ENCODE results near the gene ITGA11. TPM values are rescaled to one million over a fixed set of nuclear protein-coding genes. Genes with fewer than 3 reads are reported as not detected.
A peak's percentile ranks its signal among the peaks of the same experiment; 100 is the strongest.

ITGA11 gene
- total RNA-seq, 1 donor from 2014 or later = not detected

DNA sequence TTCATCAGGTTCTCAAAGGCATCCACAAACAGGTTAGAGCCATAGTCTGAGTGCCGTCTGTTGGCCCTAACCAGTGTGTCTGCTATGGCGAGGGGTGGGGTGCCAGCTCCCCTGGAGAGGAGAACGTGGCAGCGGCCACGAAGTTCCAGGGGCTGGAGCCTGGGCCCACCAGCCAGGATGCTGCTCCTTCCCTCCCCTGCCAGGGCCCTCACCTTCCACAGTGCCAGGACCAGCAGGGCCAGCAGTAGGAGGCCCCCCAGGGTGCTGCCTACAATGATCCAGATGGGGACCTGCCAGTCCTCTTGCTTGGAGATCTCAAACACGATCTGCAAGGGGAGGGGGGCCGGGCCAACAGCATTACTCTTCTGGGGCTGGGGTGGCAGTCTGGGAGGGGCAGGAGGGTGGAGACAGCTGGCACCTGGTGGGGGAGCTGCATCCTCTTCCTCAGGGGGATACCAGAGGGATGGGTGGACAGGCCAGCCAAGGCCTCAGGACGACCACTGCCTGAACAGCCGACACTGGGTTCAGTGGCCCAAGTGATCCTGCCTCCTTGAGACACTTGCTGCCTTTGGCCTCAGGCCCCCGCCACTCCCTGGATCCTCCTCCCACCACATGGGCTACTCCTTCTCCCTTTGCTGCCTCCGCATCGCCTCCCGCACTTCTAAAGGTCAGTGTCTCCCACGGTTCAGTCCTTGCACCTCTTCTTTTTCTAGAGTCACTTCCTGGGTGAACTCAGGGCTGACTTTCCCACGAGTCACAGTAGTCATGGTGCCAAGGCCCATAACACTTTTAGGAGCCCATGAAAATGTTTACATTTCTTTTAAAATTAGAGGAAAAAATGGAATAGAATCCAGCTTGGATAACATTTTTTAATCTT lies 128.2 kb downstream of the ITGA11 start:
- Mint-ChIP-seq H3K27ac (no peak overlapping the region), H3K27me3 (no peaks in the 10 kb centered on the region), H3K4me3 (ENCODE audit: low read depth) (no peak overlapping the region), H3K36me3 (ENCODE audit: insufficient read depth) (no peaks in the 10 kb centered on the region), H3K4me1 (ENCODE audit: low read depth) (peaks cover 3% of the 10 kb centered on the region), H3K9me3 (ENCODE audit: low read depth) (no peaks in the 10 kb centered on the region)
- DNase-seq (ENCODE audit: low spot score, unreplicated experiment) = no peak
- TF ChIP-seq, protein P1, sequence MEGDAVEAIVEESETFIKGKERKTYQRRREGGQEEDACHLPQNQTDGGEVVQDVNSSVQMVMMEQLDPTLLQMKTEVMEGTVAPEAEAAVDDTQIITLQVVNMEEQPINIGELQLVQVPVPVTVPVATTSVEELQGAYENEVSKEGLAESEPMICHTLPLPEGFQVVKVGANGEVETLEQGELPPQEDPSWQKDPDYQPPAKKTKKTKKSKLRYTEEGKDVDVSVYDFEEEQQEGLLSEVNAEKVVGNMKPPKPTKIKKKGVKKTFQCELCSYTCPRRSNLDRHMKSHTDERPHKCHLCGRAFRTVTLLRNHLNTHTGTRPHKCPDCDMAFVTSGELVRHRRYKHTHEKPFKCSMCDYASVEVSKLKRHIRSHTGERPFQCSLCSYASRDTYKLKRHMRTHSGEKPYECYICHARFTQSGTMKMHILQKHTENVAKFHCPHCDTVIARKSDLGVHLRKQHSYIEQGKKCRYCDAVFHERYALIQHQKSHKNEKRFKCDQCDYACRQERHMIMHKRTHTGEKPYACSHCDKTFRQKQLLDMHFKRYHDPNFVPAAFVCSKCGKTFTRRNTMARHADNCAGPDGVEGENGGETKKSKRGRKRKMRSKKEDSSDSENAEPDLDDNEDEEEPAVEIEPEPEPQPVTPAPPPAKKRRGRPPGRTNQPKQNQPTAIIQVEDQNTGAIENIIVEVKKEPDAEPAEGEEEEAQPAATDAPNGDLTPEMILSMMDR (IDR thresholded peaks at IDR 0.05; ENCODE audit: unreplicated experiment) = no peak

DNA sequence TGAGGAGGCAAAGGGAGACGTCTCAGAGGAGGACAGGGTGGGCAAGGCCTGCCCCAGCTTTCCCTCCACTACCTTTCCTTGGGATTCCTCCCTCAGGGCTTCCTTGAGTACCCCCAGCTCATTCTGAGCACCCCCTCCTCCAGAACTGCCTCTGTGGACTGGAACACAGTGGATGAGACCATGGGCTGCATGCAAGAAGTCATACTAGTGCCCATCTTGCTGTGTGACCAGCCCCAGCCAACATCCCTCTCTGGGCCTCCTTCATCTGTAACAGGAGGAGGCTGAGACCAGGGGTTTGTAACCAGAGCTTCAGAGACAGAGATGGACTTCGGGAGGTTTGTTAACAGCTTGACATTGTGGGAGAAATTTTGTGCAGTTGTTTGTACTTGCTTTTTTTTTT lies 128.8 kb downstream of the ITGA11 start:
- no peak for DNase-seq (ENCODE audit: low spot score, unreplicated experiment)
- Mint-ChIP-seq H3K4me1 (ENCODE audit: low read depth) (peaks cover 3% of the 10 kb centered on the region), H3K27ac (no peak overlapping the region), H3K4me3 (ENCODE audit: low read depth) (no peak overlapping the region), H3K36me3 (ENCODE audit: insufficient read depth) (no peaks in the 10 kb centered on the region), H3K9me3 (ENCODE audit: low read depth) (no peaks in the 10 kb centered on the region), H3K27me3 (no peaks in the 10 kb centered on the region)
- TF ChIP-seq, protein P1 (IDR thresholded peaks at IDR 0.05; ENCODE audit: unreplicated experiment) = no peak

DNA sequence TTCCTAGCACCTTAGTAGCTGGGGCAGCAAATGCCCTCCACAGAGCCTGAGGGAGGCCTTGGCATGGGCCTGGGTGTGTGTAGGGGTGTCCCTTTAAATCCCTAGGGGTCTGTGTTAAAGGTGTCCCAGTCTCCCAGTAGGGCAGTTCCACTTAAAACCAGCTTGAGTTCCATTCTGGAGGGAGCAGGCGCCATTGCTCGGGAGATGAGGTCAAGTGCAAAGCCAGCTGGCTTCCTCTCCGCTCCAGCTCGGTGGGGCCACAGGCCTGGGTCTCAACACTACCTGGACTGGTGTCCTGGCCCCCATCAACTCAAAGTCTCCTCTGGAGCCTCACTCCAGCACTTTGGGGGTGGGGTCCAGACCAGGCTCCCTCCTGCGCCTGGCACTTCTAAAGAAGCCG lies 129.2 kb downstream of the ITGA11 start:
- DNase-seq (ENCODE audit: low spot score, unreplicated experiment) = no peak
- H3K4me3 Mint-ChIP-seq (ENCODE audit: low read depth) = no peak overlapping the region
- TF ChIP-seq, protein P1 (IDR thresholded peaks at IDR 0.05; ENCODE audit: unreplicated experiment) = no peak
- H3K27me3 Mint-ChIP-seq = no peaks in the 10 kb centered on the region
- no peaks in the 10 kb centered on the region for H3K9me3 Mint-ChIP-seq (ENCODE audit: low read depth)
- H3K4me1 Mint-ChIP-seq (ENCODE audit: low read depth) = peaks cover 3% of the 10 kb centered on the region
- no peak overlapping the region for H3K27ac Mint-ChIP-seq
- H3K36me3 Mint-ChIP-seq (ENCODE audit: insufficient read depth) = peaks cover 2% of the 10 kb centered on the region

DNA sequence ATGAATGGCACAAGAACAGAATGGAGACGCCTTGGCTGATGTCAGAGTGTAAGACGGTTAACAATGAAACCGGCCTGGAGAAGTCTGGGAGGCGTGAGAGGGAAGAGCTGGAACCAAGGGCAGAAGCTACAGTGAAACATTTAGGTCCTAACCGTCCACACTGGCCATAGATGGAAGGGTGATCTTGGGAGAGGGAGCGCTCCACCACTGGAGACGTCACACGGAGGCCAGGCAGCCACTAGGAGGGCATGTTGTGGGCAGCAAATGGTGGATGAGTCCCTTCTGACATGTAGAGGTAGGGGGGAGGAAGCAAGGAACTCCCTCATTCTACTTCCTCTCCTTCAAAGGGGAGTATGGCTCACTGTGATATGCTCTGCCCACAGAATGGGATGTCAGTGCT lies 130.7 kb downstream of the ITGA11 start:
- TF ChIP-seq, protein P1 (IDR thresholded peaks at IDR 0.05; ENCODE audit: unreplicated experiment) = no peak
- no peak for DNase-seq (ENCODE audit: low spot score, unreplicated experiment)
- peaks cover 2% of the 10 kb centered on the region for H3K9me3 Mint-ChIP-seq (ENCODE audit: low read depth)
- H3K4me3 Mint-ChIP-seq (ENCODE audit: low read depth) = no peak overlapping the region
- peaks cover 5% of the 10 kb centered on the region for H3K36me3 Mint-ChIP-seq (ENCODE audit: insufficient read depth)
- H3K4me1 Mint-ChIP-seq (ENCODE audit: low read depth) = peaks cover 3% of the 10 kb centered on the region
- H3K27me3 Mint-ChIP-seq = no peaks in the 10 kb centered on the region
- H3K27ac Mint-ChIP-seq = no peak overlapping the region

DNA sequence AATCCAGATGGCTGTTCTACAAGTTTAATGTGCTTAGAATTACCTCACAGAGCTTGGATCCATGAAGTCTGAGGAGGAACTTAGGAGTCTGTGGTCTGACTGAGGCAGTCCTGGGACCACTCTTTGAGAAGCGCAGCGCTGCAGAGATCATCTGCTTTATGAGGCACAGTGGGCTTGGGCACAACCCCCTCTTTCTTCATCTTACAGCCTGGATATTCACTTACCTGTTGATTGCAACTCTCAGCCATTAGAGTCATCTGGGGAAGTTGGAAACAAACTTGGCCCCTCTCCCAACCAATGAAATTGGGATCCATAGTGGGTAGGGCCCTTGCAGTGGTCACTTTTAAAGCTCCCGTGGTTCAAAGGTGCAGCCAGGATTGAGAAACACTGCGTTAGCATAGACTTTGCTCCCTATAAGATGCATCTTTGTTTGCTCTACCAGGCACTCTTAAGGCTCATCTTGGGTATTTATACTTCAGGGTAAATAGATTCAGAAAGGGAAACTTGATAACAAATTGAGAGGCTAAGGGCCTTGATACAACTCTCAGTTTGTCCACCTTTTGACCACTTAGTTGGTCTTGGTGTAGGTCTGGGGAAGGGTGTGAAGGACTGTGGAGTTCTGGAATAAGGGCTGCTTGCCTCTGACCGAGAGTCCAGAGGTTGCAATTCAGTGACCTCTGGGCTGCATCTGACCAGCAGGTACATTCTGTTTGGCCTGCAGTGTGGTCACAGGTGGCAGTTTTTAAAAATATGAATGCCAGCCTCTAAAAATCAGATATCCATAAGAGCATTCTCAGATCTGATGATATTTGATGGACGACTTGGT lies 131.6 kb downstream of the ITGA11 start:
- no peak for DNase-seq (ENCODE audit: low spot score, unreplicated experiment)
- peak overlapping the region; percentile 50 for H3K27ac Mint-ChIP-seq
- H3K4me3 Mint-ChIP-seq (ENCODE audit: low read depth) = no peak overlapping the region
- H3K9me3 Mint-ChIP-seq (ENCODE audit: low read depth) = peaks cover 7% of the 10 kb centered on the region
- H3K36me3 Mint-ChIP-seq (ENCODE audit: insufficient read depth) = peaks cover 9% of the 10 kb centered on the region
- TF ChIP-seq, protein P1 (IDR thresholded peaks at IDR 0.05; ENCODE audit: unreplicated experiment) = no peak
- H3K27me3 Mint-ChIP-seq = no peaks in the 10 kb centered on the region
- peaks cover 3% of the 10 kb centered on the region for H3K4me1 Mint-ChIP-seq (ENCODE audit: low read depth)
